ENCODE measurements around the gene DENND1B.

DENND1B gene

GRCh38 chr1:197690074-197690473 is 85.2 kb downstream of the DENND1B start:
- FAIRE-seq (no peak), DNase-seq (ENCODE audit: extremely low spot score, insufficient read length, low read depth) (no peak)

- FAIRE-seq = no peak
- DNase-seq (ENCODE audit: extremely low spot score, insufficient read length, low read depth) = no peak
Measured at GRCh38 chr1:197688233-197688632, 87.0 kb downstream of the DENND1B start.

- FAIRE-seq = no peak
Measured at GRCh38 chr1:197686702-197687355, 88.5 kb downstream of the DENND1B start.

GRCh38 chr1:197686231-197686630 is 89.0 kb downstream of the DENND1B start:
- no peak for FAIRE-seq
- DNase-seq (ENCODE audit: extremely low spot score, insufficient read length, low read depth) = no peak

More at GRCh38 chr1:197686702-197687355, 88.5 kb downstream of the DENND1B start:
- DNase-seq (ENCODE audit: extremely low spot score, insufficient read length, low read depth) = no peak

- FAIRE-seq = no peak
Measured at GRCh38 chr1:197685785-197686184, 89.5 kb downstream of the DENND1B start.

GRCh38 chr1:197683895-197684553 is 91.3 kb downstream of the DENND1B start:
- FAIRE-seq (no peak), DNase-seq (ENCODE audit: extremely low spot score, insufficient read length, low read depth) (no peak)

More at GRCh38 chr1:197685785-197686184, 89.5 kb downstream of the DENND1B start:
- no peak for DNase-seq (ENCODE audit: extremely low spot score, insufficient read length, low read depth)

GRCh38 chr1:197683280-197683679 is 92.0 kb downstream of the DENND1B start:
- no peak for DNase-seq (ENCODE audit: extremely low spot score, insufficient read length, low read depth)
- no peak for FAIRE-seq

GRCh38 chr1:197680311-197680710 is 95.0 kb downstream of the DENND1B start:
- no peak for FAIRE-seq
- no peak for DNase-seq (ENCODE audit: extremely low spot score, insufficient read length, low read depth)

- no peak for FAIRE-seq
Measured at GRCh38 chr1:197677752-197678295, 97.5 kb downstream of the DENND1B start.

GRCh38 chr1:197677313-197677712 is 98.0 kb downstream of the DENND1B start:
- no peak for FAIRE-seq
- no peak for DNase-seq (ENCODE audit: extremely low spot score, insufficient read length, low read depth)

More at GRCh38 chr1:197677752-197678295, 97.5 kb downstream of the DENND1B start:
- DNase-seq (ENCODE audit: extremely low spot score, insufficient read length, low read depth) = no peak

GRCh38 chr1:197675583-197676208 is 99.6 kb downstream of the DENND1B start:
- FAIRE-seq = no peak
- no peak for DNase-seq (ENCODE audit: extremely low spot score, insufficient read length, low read depth)

GRCh38 chr1:197674286-197674685 is 101.0 kb downstream of the DENND1B start:
- FAIRE-seq (no peak), DNase-seq (ENCODE audit: extremely low spot score, insufficient read length, low read depth) (no peak)

- FAIRE-seq (no peak), DNase-seq (ENCODE audit: extremely low spot score, insufficient read length, low read depth) (no peak)
Measured at GRCh38 chr1:197673292-197673691, 102.0 kb downstream of the DENND1B start.

- no peak for FAIRE-seq
Measured at GRCh38 chr1:197672347-197672746, 102.9 kb downstream of the DENND1B start.

GRCh38 chr1:197671920-197672319 is 103.4 kb downstream of the DENND1B start:
- no peak for FAIRE-seq

More at GRCh38 chr1:197672347-197672746, 102.9 kb downstream of the DENND1B start:
- no peak for DNase-seq (ENCODE audit: extremely low spot score, insufficient read length, low read depth)

GRCh38 chr1:197671140-197671539 is 104.1 kb downstream of the DENND1B start:
- no peak for DNase-seq (ENCODE audit: extremely low spot score, insufficient read length, low read depth)
- no peak for FAIRE-seq

More at GRCh38 chr1:197671920-197672319, 103.4 kb downstream of the DENND1B start:
- no peak for DNase-seq (ENCODE audit: extremely low spot score, insufficient read length, low read depth)

GRCh38 chr1:197666769-197667285 is 108.5 kb downstream of the DENND1B start:
- no peak for DNase-seq (ENCODE audit: extremely low spot score, insufficient read length, low read depth)
- no peak for FAIRE-seq

- no peak for FAIRE-seq
Measured at GRCh38 chr1:197664391-197664790, 110.9 kb downstream of the DENND1B start.

GRCh38 chr1:197663162-197663953 is 111.9 kb downstream of the DENND1B start:
- DNase-seq (ENCODE audit: extremely low spot score, insufficient read length, low read depth) (no peak), FAIRE-seq (no peak)

More at GRCh38 chr1:197664391-197664790, 110.9 kb downstream of the DENND1B start:
- no peak for DNase-seq (ENCODE audit: extremely low spot score, insufficient read length, low read depth)

GRCh38 chr1:197660389-197660788 is 114.9 kb downstream of the DENND1B start:
- no peak for DNase-seq (ENCODE audit: extremely low spot score, insufficient read length, low read depth)
- no peak for FAIRE-seq

All from GM18507 (cell line).